DMS53 treated with DMSO at 0.1 percent for 48 hours (cell line): ENCODE results near the gene HOTAIR.

ENCODE experiments used
- DNase-seq: peaks from one replicate; lab custom pipeline; 2025; ENCODE audit not compliant: unreplicated experiment; lab: John Stamatoyannopoulos, UW

Gene HOTAIR

GRCh38 chr12:53976172-53976822 lies 1.5 kb upstream of the HOTAIR start:
- no peak for DNase-seq

DNA sequence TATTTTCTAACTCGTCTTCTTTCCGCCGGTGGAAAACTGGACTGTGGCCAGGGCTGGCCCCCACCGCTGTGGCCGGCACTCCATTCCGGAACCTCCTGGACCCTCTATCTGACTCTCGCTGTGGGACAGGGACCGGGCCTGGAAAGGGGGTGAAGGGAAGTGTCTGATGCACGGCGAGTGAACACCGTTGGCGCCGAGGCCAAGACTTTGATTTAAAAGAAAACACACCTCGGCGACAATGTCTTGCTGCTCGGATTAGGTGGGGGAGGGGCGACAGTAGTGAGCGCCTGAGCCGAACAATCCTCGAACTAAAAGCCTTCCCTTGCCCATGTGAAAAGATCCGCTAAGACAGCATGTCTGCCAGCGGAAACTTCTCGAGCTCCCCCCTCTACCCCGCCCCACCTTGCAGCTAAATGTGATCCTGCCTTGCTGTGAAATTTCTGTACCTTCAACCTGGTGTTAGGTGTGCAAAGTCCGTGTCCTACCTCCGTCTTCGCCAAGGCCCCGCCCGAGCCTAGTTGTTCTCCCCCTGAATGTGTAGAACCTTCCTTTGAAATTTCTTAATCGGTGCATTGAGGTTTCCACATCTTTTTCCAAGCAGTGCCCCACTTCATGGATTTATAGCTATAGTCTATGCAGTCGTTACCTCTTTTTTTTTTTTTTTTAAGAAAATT lies 862 bp upstream of the HOTAIR start:
- DNase-seq: no peak

- DNase-seq: no peak
These were observed 314 bp upstream of the HOTAIR start for GRCh38 chr12:53975064-53975471.

- no peak for DNase-seq
These were observed 1.3 kb downstream of the HOTAIR start for GRCh38 chr12:53973236-53974042.

DNA sequence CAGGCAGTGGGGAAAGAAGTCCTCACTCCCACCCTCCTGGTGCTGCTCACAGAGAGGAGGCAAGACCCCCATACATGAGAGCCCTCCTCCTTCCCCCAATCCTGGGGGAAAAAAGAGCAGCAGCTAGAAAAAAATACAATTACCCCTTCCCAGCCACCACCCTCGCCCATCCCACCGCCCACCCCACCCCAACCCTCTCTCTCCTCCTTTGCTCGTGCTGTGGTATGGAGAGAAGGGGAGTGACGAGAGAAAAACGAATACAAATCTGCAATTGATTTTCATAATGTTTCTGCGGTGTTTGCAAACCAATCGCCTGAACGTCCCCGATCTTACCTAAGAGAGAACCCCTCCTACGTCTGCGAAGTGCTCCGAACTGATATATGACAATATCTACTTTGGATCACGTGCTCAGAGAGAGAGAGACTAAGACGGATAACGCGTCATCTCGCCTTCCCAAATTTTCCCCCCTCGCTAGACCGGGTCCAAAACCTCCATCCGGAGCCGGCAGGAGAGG lies 2.0 kb downstream of the HOTAIR start, which contains the start of gene HOXC11:
Gene HOXC11 (plus strand): TSS at position 405 of the 514 bp plus-strand sequence. CDS start 116 bp downstream, outside the sequence.
- DNase-seq: no peak

- DNase-seq: no peak
These were observed 2.5 kb downstream of the HOTAIR start for GRCh38 chr12:53972152-53972702.

DNA sequence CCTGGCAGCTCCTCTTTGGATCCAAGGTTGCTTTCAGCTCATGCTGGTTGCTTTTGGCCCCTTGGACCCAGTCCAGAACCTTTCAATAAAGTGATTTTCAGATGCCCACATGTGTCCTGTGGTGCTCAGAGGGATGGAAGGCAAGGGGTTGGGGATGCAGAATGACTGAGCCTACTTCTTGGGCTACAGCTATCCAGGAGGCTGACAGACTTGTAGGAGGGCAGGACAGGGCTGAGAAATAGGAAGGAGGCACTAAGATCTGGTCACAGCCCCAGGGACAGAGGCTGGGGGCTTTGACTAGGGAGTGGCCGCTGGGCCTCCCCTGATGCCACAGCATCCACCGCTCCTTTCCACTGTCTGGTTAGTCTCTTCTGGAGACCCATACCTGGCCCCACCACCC lies 3.1 kb downstream of the HOTAIR start:
- no peak for DNase-seq

- no peak for DNase-seq
These were observed 3.6 kb downstream of the HOTAIR start for GRCh38 chr12:53971129-53971528.

- no peak for DNase-seq
These were observed 4.3 kb downstream of the HOTAIR start for GRCh38 chr12:53970451-53970850.

DNA sequence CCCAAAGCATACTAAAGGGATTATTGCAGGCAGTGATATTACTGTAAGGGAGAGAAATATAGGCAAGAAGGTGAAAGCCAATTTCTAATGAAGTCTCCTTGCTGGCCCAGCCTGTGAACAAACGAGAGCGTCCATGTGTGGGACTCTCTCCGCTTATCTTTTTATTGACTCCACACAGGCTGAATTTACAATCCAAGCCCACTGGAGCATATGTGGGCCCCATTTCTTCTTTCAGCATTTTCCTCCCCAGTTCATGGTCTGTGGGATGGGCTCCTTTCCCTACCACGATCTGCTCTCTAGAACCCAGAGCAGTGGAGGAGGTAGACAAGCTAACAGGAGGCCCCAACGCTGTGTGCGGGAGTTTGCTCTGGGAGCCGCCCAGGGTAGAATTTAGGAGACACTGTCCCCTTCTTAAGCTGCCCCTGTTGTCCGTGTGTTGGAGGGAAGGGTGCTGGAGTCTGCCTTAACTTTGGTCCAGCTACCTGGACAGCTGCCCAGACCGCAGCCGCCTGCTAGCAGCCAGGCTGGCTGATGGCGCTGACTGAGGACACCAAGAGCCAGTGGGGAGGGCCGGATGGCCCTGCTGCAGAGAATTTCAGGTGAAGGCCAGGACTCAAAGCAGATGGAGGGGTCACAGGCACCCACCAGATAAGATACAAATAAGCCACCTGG lies 5.0 kb downstream of the HOTAIR start:
- no peak for DNase-seq

- no peak for DNase-seq
These were observed 6.3 kb downstream of the HOTAIR start for GRCh38 chr12:53968214-53969127.

DNA sequence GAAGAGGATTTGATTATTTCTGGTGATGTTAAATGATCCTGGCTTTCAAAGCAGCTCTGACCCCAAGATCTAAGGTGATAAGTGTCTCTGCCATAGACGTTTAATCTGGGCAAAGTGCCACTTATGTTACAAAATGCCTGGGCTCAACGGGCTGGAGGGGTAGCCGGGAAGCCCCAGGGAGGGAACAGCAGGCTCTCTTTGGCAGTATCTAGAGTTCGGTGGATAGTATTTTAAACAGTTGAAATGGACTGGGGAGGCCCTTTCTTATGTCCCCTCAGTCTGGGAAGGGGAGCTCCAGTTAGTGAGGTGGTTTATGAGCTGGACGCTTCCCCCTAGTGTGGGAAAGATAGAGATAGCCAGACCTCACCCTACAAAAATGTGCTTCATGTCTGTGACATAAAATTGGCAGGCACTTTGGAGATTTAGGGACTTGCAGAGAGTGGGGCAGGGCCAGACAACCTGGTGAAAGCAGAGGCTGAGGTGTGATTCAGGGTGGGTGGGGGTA lies 7.3 kb downstream of the HOTAIR start:
- no peak for DNase-seq

DNA sequence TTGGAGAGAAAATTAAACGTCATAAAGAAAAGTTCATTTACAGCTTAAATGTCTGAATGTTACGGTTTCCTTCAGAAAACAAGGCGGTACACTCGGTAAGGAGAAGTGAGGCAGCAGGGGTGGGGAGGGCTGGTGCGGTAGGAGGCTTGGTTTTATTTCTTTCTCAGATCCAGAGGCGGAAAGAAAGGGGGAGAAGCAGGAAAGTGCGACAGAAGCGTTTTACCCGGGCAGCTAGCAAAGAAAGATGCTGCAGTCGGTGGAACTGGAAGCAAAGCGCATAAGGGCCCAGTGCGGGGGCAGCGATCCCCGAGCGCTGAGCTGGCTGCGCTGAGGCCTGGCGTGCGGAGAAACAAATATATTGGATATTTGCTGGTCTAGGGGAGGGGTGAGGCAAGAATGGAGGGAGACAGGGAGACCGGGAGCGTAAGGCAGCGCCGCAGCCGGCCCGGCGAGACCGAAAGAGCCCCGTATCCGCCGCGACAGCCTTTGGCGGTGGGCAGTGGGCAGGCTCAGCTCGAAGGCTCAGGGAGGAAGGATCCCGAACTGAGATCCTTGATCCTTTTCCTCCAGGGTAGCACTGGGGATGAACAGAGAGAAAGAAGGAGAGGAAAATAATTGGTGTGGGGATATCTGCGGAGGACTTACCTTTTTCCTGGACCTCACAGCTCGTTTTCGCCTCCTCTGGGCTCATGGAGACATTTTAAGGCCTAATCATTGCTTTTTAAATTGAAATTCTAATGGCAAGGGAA lies 8.2 kb downstream of the HOTAIR start:
- no peak for DNase-seq

DNA sequence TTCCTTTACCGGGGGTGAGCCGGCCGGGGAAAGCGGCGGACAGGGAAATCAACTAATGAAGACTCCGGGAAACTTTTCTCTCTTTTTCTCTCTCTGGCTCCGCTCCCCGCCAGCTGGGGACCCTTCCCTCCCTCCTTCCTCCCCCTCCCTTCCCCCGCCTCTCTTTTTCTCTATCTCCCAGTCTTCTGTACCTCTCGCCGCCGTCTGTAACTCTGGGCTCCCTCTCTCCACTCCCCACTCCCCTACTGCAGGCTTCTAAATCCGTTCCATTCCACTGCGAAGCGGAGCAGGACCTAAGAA lies 8.7 kb downstream of the HOTAIR start:
- DNase-seq: no peak

- no peak for DNase-seq
These were observed 9.3 kb downstream of the HOTAIR start for GRCh38 chr12:53965281-53966084.

DNA sequence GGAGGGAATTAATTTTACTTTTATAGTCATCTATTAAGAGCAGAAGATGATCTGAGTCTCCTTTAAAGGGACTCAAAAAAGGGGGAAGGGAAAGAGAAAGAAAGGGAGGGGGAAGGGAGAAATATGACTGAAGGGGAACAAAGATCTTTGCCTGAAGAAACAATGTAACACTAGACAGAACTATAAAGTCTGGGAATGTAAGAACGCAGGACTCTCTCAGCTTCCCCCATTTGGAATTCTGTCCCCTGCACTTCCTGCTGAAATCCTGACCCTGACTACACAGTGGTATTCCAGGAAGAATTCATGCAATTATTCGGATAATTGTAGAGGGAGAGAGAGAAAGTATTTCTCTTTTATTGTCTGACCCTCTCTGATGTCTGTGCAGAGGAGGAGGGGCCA lies 10.4 kb downstream of the HOTAIR start:
- DNase-seq: no peak

GRCh38 chr12:53963434-53964314 lies 11.1 kb downstream of the HOTAIR start:
- DNase-seq: no peak
